Measurements from ENCODE around the gene STAT6.
A peak's percentile ranks its signal among the peaks of the same experiment; 100 is the strongest.

STAT6 gene

GRCh38 chr12:57095440-57095839 lies 15.7 kb downstream of the STAT6 start:
- TF ChIP-seq CTCF (conservative IDR thresholded peaks at IDR 0.05; ENCODE audit: control insufficient read depth, insufficient read depth, low read depth, low read length), result no peak
- H3K4me3 ChIP-seq (ENCODE audit: control insufficient read depth, low read depth, low read length), result no peak overlapping the region
- no peak for DNase-seq (ENCODE audit: low read depth)

GRCh38 chr12:57094208-57095160 lies 16.7 kb downstream of the STAT6 start:
- H3K4me3 ChIP-seq (ENCODE audit: control insufficient read depth, low read depth, low read length), result no peak overlapping the region
- no peak for TF ChIP-seq CTCF (conservative IDR thresholded peaks at IDR 0.05; ENCODE audit: control insufficient read depth, insufficient read depth, low read depth, low read length)
- DNase-seq (ENCODE audit: low read depth), result no peak

GRCh38 chr12:57093415-57094207 lies 17.6 kb downstream of the STAT6 start:
- DNase-seq (ENCODE audit: low read depth), result peak; percentile 93
- H3K4me3 ChIP-seq (ENCODE audit: control insufficient read depth, low read depth, low read length), result peak overlapping the region; percentile 7
- peak; percentile 57 for TF ChIP-seq CTCF (conservative IDR thresholded peaks at IDR 0.05; ENCODE audit: control insufficient read depth, insufficient read depth, low read depth, low read length)

- no peak for DNase-seq (ENCODE audit: low read depth)
- no peak for TF ChIP-seq CTCF (conservative IDR thresholded peaks at IDR 0.05; ENCODE audit: control insufficient read depth, insufficient read depth, low read depth, low read length)
- H3K4me3 ChIP-seq (ENCODE audit: control insufficient read depth, low read depth, low read length), result no peak overlapping the region
These were observed 18.2 kb downstream of the STAT6 start for GRCh38 chr12:57092876-57093414.

GRCh38 chr12:57092529-57092862 lies 18.7 kb downstream of the STAT6 start:
- no peak for TF ChIP-seq CTCF (conservative IDR thresholded peaks at IDR 0.05; ENCODE audit: control insufficient read depth, insufficient read depth, low read depth, low read length)
- no peak overlapping the region for H3K4me3 ChIP-seq (ENCODE audit: control insufficient read depth, low read depth, low read length)
- DNase-seq (ENCODE audit: low read depth), result no peak

- DNase-seq (ENCODE audit: low read depth), result peak; percentile 30
- peak overlapping the region; percentile 92 for H3K4me3 ChIP-seq (ENCODE audit: control insufficient read depth, low read depth, low read length)
- no peak for TF ChIP-seq CTCF (conservative IDR thresholded peaks at IDR 0.05; ENCODE audit: control insufficient read depth, insufficient read depth, low read depth, low read length)
These were observed 19.3 kb downstream of the STAT6 start for GRCh38 chr12:57091638-57092528.
